Measurements from ENCODE around the gene CARD10. TPM values are rescaled to one million over a fixed set of nuclear protein-coding genes. Genes with fewer than 3 reads are reported as not detected.

Gene CARD10
- total RNA-seq, 1 experiment from 2014 or later = 63.9 TPM

DNA sequence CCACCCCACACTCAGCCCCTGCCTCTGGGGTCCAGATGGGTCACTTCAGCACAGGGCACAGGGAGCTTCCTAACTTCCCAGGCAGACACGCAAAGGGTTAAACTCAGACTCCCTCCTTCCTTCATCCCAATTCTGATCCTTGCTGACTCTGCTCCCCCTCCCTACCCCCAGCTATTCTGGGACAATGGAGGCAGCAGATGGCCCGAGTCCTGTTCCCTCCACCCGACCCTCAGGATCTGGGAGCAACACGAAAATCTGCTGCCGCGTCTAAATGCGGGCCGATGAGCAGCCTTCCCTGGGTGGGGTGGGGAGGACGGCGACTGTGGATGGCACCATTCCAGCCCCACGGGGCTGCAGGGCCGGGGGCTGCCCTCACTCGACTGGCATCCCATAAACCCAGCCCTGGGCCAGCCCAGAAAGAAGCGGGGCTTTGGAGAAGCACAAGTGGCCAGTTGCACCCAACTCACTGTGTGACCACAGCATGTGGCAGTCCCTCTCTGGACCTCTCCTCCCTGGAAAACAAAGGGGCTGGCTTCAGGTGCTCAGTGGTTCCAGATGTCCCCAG lies 51.7 kb downstream of the CARD10 start:
- Histone ChIP-seq H3K27me3 (ENCODE audit: insufficient read depth, low read depth) (no peaks in the 10 kb centered on the region), H2AFZ (no peak overlapping the region), H3K9me2 (ENCODE audit: insufficient read depth) (no peaks in the 10 kb centered on the region), H3K9me3 (ENCODE audit: insufficient read depth, low read depth) (no peaks in the 10 kb centered on the region), H3K4me2 (no peak overlapping the region), H3K4me3 (no peak overlapping the region), H3K36me3 (ENCODE audit: low read depth) (no peaks in the 10 kb centered on the region), H3K4me1 (replicated peaks; ENCODE audit: insufficient read depth) (no peaks in the 10 kb centered on the region), H4K20me1 (ENCODE audit: insufficient read depth) (no peaks in the 10 kb centered on the region), H3F3A (ENCODE audit: insufficient read depth, low read depth) (peaks cover 7% of the 10 kb centered on the region; the same call in 1 of the 2 replicates), H3K27ac (no peak overlapping the region), H3K79me2 (ENCODE audit: low read depth) (no peaks in the 10 kb centered on the region)
- intact Hi-C loops (cut with micrococcal nuclease; ENCODE audit: unreplicated experiment) = no loop called here
- DNase-seq = no peak
- ChIA-PET POLR2A (ENCODE audit: unreplicated experiment) (no interaction called here), CTCF (no interaction called here)
- TF ChIP-seq, protein P1, sequence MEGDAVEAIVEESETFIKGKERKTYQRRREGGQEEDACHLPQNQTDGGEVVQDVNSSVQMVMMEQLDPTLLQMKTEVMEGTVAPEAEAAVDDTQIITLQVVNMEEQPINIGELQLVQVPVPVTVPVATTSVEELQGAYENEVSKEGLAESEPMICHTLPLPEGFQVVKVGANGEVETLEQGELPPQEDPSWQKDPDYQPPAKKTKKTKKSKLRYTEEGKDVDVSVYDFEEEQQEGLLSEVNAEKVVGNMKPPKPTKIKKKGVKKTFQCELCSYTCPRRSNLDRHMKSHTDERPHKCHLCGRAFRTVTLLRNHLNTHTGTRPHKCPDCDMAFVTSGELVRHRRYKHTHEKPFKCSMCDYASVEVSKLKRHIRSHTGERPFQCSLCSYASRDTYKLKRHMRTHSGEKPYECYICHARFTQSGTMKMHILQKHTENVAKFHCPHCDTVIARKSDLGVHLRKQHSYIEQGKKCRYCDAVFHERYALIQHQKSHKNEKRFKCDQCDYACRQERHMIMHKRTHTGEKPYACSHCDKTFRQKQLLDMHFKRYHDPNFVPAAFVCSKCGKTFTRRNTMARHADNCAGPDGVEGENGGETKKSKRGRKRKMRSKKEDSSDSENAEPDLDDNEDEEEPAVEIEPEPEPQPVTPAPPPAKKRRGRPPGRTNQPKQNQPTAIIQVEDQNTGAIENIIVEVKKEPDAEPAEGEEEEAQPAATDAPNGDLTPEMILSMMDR (conservative IDR thresholded peaks at IDR 0.05) = no peak
- no peak for TF ChIP-seq EZH2 (IDR thresholded peaks at IDR 0.05; ENCODE audit: low read depth)
- BruUV-seq (replicated peaks) = no TSS peak

DNA sequence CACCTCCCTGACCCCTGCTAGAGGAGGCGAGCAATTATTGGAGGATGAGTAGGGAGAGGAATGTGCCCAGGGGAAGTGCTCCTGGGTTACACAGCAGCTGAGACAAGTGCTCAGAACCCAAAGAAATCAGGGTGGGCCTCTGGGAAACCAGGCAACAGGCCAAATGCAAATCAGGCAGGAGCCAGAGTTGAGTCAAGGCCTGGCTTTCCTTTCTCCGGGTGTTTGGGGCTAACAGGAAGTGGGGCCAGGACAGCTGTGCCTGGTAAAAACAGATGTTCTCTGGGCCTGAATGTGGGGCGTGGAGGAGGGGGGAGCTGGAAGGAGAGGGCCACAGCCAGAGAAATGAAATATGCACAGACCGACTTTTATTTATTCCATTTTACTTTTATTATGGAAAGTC lies 55.0 kb downstream of the CARD10 start:
- Histone ChIP-seq H2AFZ (no peak overlapping the region), H3K9me2 (ENCODE audit: insufficient read depth) (no peaks in the 10 kb centered on the region), H3K4me2 (no peak overlapping the region), H3K36me3 (ENCODE audit: low read depth) (no peaks in the 10 kb centered on the region), H3F3A (ENCODE audit: insufficient read depth, low read depth) (no peaks in the 10 kb centered on the region; the same call in 1 of the 2 replicates), H3K9me3 (ENCODE audit: insufficient read depth, low read depth) (no peaks in the 10 kb centered on the region), H3K79me2 (ENCODE audit: low read depth) (no peaks in the 10 kb centered on the region), H3K4me1 (replicated peaks; ENCODE audit: insufficient read depth) (no peaks in the 10 kb centered on the region), H4K20me1 (ENCODE audit: insufficient read depth) (no peaks in the 10 kb centered on the region), H3K27ac (no peak overlapping the region), H3K27me3 (ENCODE audit: insufficient read depth, low read depth) (no peaks in the 10 kb centered on the region), H3K4me3 (no peak overlapping the region)
- no peak for DNase-seq
- no TSS peak for BruUV-seq (replicated peaks)
- POLR2A ChIA-PET (ENCODE audit: unreplicated experiment) = no interaction called here
- TF ChIP-seq EZH2 (IDR thresholded peaks at IDR 0.05; ENCODE audit: low read depth) = no peak
- TF ChIP-seq, protein P1 (conservative IDR thresholded peaks at IDR 0.05) = no peak
- intact Hi-C loops (cut with micrococcal nuclease; ENCODE audit: unreplicated experiment) = no loop called here
- CTCF ChIA-PET = no interaction called here

DNA sequence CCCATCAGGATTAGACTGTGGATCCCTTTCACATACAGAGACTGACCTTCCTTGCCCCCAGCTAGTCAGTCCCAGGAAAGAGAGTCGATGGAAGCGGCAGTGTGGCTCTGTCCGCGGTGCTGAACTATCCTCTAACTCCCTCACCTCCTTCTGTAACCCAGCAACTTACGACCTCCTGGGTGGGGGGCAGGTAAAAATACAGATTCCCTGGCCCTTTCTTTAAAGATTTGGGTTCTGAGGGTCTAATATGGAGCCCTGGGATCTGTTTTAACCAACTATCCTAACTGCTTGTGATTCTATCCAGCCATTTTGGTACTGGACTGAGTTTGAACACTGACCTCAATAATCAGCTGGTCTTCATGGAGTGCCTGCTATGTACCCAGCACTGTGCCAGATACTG lies 56.2 kb downstream of the CARD10 start:
- intact Hi-C loops (cut with micrococcal nuclease; ENCODE audit: unreplicated experiment) = no loop called here

More for the DNA sequence above, 56.2 kb downstream of the CARD10 start:
- Histone ChIP-seq H3K9me2 (ENCODE audit: insufficient read depth) (no peaks in the 10 kb centered on the region), H3K4me3 (no peak overlapping the region), H4K20me1 (ENCODE audit: insufficient read depth) (no peaks in the 10 kb centered on the region), H2AFZ (no peak overlapping the region), H3K4me2 (no peak overlapping the region), H3K4me1 (replicated peaks; ENCODE audit: insufficient read depth) (no peaks in the 10 kb centered on the region), H3K79me2 (ENCODE audit: low read depth) (no peaks in the 10 kb centered on the region), H3K9me3 (ENCODE audit: insufficient read depth, low read depth) (no peaks in the 10 kb centered on the region), H3K27ac (no peak overlapping the region), H3K36me3 (ENCODE audit: low read depth) (no peaks in the 10 kb centered on the region), H3K27me3 (ENCODE audit: insufficient read depth, low read depth) (no peaks in the 10 kb centered on the region), H3F3A (ENCODE audit: insufficient read depth, low read depth) (peaks cover 3% of the 10 kb centered on the region; the same call in 1 of the 2 replicates)
- TF ChIP-seq, protein P1 (conservative IDR thresholded peaks at IDR 0.05) = no peak
- no peak for TF ChIP-seq EZH2 (IDR thresholded peaks at IDR 0.05; ENCODE audit: low read depth)
- BruUV-seq (replicated peaks) = no TSS peak
- DNase-seq = peak in 1 of 2 experiments; percentile 46
- ChIA-PET POLR2A (ENCODE audit: unreplicated experiment) (no interaction called here), CTCF (no interaction called here)
